K562 (cell line): ENCODE results near the gene RAB5B. TPM values are rescaled to one million over a fixed set of nuclear protein-coding genes. Genes with fewer than 3 reads are reported as not detected.

ENCODE experiments used
- CC2D1A ChIP-seq: fragments of 450-650 bp; IDR thresholded peaks from 2 replicates; pipeline ENCODE4 v1.6.1; 2017; ENCODE audit warnings: mild to moderate bottlenecking
- CREM ChIP-seq: IDR thresholded peaks from 2 replicates; pipeline ENCODE4 v1.6.1; 2014; ENCODE audit warnings: antibody characterized with exemption, low read depth
- DPF2 ChIP-seq: fragments of 450-650 bp; IDR thresholded peaks from 2 replicates; pipeline ENCODE4 v1.6.1; 2016
- FOXA3 ChIP-seq, 2 experiments: fragments of 450-650 bp in 1 of 2; sonication (generic) in 1 of 2; formaldehyde crosslinking; IDR thresholded peaks in 1 of 2; conservative IDR thresholded peaks in 1 of 2; 2 replicates each; pipeline versions ENCODE4 v1.4.0 to v1.8.0; 2020 to 2022; ENCODE audit warnings: mild to moderate bottlenecking in 2 of 2, missing genetic modification reagents in 1 of 2
- HDAC2 ChIP-seq: fragments of 450-650 bp; IDR thresholded peaks from 2 replicates; pipeline ENCODE4 v1.6.1; 2016; ENCODE audit warnings: mild to moderate bottlenecking
- HNRNPL ChIP-seq: fragments of 200-400 bp; formaldehyde crosslinking; IDR thresholded peaks from 2 replicates; pipeline ENCODE4 v1.6.1; 2017; ENCODE audit warnings: low read depth, mild to moderate bottlenecking, low read length
- RNF2 ChIP-seq: sonication (generic); IDR thresholded peaks from 2 replicates; pipeline ENCODE4 v1.6.1; 2016
- SETDB1 ChIP-seq: IDR thresholded peaks from one replicate; pipeline ENCODE4 v1.6.1; 2012; ENCODE audit warnings: low read length, control low read depth, inconsistent platforms
- SMAD3 ChIP-seq: fragments of 450-650 bp; formaldehyde crosslinking; conservative IDR thresholded peaks from 2 replicates; pipeline ENCODE4 v1.4.0; 2020; ENCODE audit warnings: mild to moderate bottlenecking
- TEAD1 ChIP-seq, 2 experiments: fragments of 450-650 bp in 1 of 2; sonication (generic) in 1 of 2; formaldehyde crosslinking; IDR thresholded peaks; 2 replicates each; pipeline versions ENCODE4 v1.4.0 to v1.8.0; 2020 to 2022; ENCODE audit warnings: mild to moderate bottlenecking in 2 of 2, missing genetic modification reagents in 1 of 2
- ZBTB17 ChIP-seq: fragments of 450-650 bp; formaldehyde crosslinking; IDR thresholded peaks from 2 replicates; pipeline ENCODE4 v1.4.0; 2020; ENCODE audit warnings: mild to moderate bottlenecking
- polyA plus RNA-seq, 8 experiments: library from polyadenylated mRNA; depleted of rRNA in 4 of 8; stranded (reverse) in 5 of 8; unstranded in 3 of 8; fragments of >200 nt; fragmentation: Nextera tagmentation in 2 of 8; fragmentation: Illumina TruSeq in 1 of 8; extraction: Ambion mirVana in 2 of 8; extraction: Trizol in 1 of 8; gene quantifications; 2 replicates each; pipeline versions ENCODE4 v1.2.1 to v1.2.3, GENCODE V29; 2011 to 2014; ENCODE audit warnings: inconsistent platforms in 1 of 8, missing spikeins in 1 of 8
- total RNA-seq, 7 experiments: library from RNA; depleted of rRNA in 6 of 7; stranded (reverse); fragments of >200 nt in 6 of 7; fragmentation: Illumina TruSeq in 2 of 7; extraction: Trizol in 2 of 7; gene quantifications; 2 replicates each; pipeline versions ENCODE4 v1.2.1 to v1.2.3, GENCODE V29; 2011 to 2021; ENCODE audit warnings: low replicate concordance in 1 of 7
- TF ChIP-seq, protein P1 (sequence below): fragments of 200-800 bp; sonication (Bioruptor generic); IDR thresholded peaks from 2 replicates; pipeline ENCODE4 v1.6.1; 2016; ENCODE audit warnings: missing genetic modification characterization, missing compliant biosample characterization
- TF ChIP-seq, protein P2 (sequence below): fragments of 450-650 bp; IDR thresholded peaks from one replicate; pipeline ENCODE4 v1.6.1; 2018; ENCODE audit warnings: mild to moderate bottlenecking, moderate library complexity; ENCODE audit not compliant: partially characterized antibody
- TF ChIP-seq, protein P3 (sequence below), 2 experiments: fragments of 450-650 bp; conservative IDR thresholded peaks; 2 replicates each; pipeline ENCODE4 v1.6.1; 2017; ENCODE audit warnings: mild to moderate bottlenecking in 2 of 2, moderate library complexity in 2 of 2
- TF ChIP-seq, protein P4 (sequence below), 2 experiments: fragments of 450-650 bp in 1 of 2; IDR thresholded peaks; 2 replicates each; pipeline ENCODE4 v1.6.1; 2011 to 2017; ENCODE audit warnings: low read depth in 2 of 2, antibody characterized with exemption in 1 of 2, borderline replicate concordance in 1 of 2, low read length in 1 of 2, mild to moderate bottlenecking in 1 of 2, mixed read lengths in 1 of 2; ENCODE audit not compliant: control insufficient read depth in 1 of 2

The RAB5B gene
- total and polyA plus RNA-seq, 9 of the 15 experiments (the other 6 are each of a cell fraction or from before 2014, with no cell fraction given), result 6.8 to 73.8 (median 25.2) TPM

DNA sequence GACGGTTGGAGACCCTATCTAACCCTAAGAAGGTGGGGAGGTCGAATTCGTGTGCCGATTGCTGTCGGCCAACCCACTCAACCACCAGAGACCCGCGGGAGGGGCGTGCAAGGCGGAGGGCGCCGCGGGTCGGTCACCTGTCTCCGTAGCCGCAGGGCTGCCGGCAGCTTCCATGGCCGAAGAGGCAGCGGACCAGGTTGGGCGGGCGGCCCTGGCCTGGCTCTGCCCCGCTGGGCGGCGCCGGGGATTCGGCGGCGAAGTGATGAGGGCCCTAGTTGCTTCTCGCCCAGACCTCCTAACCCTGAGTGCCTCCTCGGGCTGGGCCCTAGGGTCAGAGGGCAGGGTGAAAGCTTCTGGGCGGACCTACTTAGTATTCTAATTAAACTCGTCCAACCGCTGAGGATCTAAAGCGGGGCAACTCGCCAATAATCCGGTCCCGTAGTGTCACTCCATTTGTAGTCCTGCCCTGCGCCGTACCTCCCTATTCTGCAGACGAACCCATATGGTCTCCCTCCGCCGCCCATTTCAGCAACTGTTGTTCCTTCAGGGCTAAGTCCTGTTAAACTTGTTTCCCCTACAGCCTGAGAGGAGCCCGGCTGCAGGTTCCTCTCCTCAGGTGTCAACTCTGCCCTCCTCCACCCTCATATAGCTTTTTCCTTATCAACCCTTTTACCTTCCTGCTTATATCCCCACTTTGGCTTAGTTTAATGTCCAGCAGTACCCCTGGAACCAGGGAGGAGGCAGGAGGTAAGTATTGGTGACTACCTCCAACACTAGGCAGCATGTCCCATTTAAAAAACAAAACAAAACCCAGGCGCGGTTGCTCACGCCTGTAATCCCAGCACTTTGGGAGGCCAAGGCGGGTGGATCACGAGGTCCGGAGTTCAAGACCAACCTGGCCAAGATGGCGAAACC is 46.0 kb upstream of the RAB5B start, which contains the start of gene PYM1 (continued):
- TF ChIP-seq, protein P1, sequence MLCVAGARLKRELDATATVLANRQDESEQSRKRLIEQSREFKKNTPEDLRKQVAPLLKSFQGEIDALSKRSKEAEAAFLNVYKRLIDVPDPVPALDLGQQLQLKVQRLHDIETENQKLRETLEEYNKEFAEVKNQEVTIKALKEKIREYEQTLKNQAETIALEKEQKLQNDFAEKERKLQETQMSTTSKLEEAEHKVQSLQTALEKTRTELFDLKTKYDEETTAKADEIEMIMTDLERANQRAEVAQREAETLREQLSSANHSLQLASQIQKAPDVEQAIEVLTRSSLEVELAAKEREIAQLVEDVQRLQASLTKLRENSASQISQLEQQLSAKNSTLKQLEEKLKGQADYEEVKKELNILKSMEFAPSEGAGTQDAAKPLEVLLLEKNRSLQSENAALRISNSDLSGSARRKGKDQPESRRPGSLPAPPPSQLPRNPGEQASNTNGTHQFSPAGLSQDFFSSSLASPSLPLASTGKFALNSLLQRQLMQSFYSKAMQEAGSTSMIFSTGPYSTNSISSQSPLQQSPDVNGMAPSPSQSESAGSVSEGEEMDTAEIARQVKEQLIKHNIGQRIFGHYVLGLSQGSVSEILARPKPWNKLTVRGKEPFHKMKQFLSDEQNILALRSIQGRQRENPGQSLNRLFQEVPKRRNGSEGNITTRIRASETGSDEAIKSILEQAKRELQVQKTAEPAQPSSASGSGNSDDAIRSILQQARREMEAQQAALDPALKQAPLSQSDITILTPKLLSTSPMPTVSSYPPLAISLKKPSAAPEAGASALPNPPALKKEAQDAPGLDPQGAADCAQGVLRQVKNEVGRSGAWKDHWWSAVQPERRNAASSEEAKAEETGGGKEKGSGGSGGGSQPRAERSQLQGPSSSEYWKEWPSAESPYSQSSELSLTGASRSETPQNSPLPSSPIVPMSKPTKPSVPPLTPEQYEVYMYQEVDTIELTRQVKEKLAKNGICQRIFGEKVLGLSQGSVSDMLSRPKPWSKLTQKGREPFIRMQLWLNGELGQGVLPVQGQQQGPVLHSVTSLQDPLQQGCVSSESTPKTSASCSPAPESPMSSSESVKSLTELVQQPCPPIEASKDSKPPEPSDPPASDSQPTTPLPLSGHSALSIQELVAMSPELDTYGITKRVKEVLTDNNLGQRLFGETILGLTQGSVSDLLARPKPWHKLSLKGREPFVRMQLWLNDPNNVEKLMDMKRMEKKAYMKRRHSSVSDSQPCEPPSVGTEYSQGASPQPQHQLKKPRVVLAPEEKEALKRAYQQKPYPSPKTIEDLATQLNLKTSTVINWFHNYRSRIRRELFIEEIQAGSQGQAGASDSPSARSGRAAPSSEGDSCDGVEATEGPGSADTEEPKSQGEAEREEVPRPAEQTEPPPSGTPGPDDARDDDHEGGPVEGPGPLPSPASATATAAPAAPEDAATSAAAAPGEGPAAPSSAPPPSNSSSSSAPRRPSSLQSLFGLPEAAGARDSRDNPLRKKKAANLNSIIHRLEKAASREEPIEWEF, result no peak
- TF ChIP-seq CC2D1A (no peak), SMAD3 (CRISPR knock-in tag) (no peak), CREM (peak; percentile 32), SETDB1 (no peak), HDAC2 (0 out of 2 replicates have a peak, but pooled peaks have one; percentile 24), TEAD1 (CRISPR knock-in tag; IDR thresholded peaks at IDR 0.05) (no peak; a peak in 1 of 4 replicates), HNRNPL (0 out of 2 replicates have a peak, but pooled peaks have one; percentile 46), DPF2 (no peak; the same call in 1 of the 2 replicates), FOXA3 (CRISPR knock-in tag; conservative IDR thresholded peaks at IDR 0.05 in 1 of 2, IDR thresholded peaks at IDR 0.05 in 1 of 2) (0 out of 4 replicates have a peak, but pooled peaks of 1 of the 2 experiments have one; percentile 13), RNF2 (peak; percentile 43; the same call in 1 of the 2 replicates), ZBTB17 (CRISPR knock-in tag) (0 out of 2 replicates have a peak, but pooled peaks have one; percentile 13)
- TF ChIP-seq, protein P2, sequence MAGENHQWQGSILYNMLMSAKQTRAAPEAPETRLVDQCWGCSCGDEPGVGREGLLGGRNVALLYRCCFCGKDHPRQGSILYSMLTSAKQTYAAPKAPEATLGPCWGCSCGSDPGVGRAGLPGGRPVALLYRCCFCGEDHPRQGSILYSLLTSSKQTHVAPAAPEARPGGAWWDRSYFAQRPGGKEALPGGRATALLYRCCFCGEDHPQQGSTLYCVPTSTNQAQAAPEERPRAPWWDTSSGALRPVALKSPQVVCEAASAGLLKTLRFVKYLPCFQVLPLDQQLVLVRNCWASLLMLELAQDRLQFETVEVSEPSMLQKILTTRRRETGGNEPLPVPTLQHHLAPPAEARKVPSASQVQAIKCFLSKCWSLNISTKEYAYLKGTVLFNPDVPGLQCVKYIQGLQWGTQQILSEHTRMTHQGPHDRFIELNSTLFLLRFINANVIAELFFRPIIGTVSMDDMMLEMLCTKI, result no peak
- TF ChIP-seq, protein P3, sequence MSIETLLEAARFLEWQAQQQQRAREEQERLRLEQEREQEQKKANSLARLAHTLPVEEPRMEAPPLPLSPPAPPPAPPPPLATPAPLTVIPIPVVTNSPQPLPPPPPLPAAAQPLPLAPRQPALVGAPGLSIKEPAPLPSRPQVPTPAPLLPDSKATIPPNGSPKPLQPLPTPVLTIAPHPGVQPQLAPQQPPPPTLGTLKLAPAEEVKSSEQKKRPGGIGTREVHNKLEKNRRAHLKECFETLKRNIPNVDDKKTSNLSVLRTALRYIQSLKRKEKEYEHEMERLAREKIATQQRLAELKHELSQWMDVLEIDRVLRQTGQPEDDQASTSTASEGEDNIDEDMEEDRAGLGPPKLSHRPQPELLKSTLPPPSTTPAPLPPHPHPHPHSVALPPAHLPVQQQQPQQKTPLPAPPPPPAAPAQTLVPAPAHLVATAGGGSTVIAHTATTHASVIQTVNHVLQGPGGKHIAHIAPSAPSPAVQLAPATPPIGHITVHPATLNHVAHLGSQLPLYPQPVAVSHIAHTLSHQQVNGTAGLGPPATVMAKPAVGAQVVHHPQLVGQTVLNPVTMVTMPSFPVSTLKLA (conservative IDR thresholded peaks at IDR 0.05), result peak in 1 of 2 experiments; percentile 17; a peak in 2 of 4 replicates
- TF ChIP-seq, protein P4, sequence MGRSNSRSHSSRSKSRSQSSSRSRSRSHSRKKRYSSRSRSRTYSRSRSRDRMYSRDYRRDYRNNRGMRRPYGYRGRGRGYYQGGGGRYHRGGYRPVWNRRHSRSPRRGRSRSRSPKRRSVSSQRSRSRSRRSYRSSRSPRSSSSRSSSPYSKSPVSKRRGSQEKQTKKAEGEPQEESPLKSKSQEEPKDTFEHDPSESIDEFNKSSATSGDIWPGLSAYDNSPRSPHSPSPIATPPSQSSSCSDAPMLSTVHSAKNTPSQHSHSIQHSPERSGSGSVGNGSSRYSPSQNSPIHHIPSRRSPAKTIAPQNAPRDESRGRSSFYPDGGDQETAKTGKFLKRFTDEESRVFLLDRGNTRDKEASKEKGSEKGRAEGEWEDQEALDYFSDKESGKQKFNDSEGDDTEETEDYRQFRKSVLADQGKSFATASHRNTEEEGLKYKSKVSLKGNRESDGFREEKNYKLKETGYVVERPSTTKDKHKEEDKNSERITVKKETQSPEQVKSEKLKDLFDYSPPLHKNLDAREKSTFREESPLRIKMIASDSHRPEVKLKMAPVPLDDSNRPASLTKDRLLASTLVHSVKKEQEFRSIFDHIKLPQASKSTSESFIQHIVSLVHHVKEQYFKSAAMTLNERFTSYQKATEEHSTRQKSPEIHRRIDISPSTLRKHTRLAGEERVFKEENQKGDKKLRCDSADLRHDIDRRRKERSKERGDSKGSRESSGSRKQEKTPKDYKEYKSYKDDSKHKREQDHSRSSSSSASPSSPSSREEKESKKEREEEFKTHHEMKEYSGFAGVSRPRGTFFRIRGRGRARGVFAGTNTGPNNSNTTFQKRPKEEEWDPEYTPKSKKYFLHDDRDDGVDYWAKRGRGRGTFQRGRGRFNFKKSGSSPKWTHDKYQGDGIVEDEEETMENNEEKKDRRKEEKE (IDR thresholded peaks at IDR 0.05; ENCODE audit: borderline replicate concordance in 1 of 2, control insufficient read depth in 1 of 2, low read depth in 2 of 2, low read length in 1 of 2), result no peak
